T-helper 2 cell treated with Interferon-gamma antibody and Interleukin-4, amounts not matched to agents 100 ng/mL and 5 ng/mL, for 36 hours (primary cell): ENCODE data around the gene RALY. TPM values are rescaled to one million over a fixed set of nuclear protein-coding genes. Genes with fewer than 3 reads are reported as not detected.

Experiments
- intact Hi-C: fragments of 100-400 bp; cut with micrococcal nuclease; formaldehyde crosslinking; loops from one replicate; pipeline ENCODE4 v1.15.1; 2023
- total RNA-seq: library from RNA; stranded (reverse); gene quantifications from 2 replicates; pipeline ENCODE4 v1.2.3, GENCODE V29; 2022

The RALY gene
- total RNA-seq, 1 donor from 2014 or later = 193 TPM

DNA sequence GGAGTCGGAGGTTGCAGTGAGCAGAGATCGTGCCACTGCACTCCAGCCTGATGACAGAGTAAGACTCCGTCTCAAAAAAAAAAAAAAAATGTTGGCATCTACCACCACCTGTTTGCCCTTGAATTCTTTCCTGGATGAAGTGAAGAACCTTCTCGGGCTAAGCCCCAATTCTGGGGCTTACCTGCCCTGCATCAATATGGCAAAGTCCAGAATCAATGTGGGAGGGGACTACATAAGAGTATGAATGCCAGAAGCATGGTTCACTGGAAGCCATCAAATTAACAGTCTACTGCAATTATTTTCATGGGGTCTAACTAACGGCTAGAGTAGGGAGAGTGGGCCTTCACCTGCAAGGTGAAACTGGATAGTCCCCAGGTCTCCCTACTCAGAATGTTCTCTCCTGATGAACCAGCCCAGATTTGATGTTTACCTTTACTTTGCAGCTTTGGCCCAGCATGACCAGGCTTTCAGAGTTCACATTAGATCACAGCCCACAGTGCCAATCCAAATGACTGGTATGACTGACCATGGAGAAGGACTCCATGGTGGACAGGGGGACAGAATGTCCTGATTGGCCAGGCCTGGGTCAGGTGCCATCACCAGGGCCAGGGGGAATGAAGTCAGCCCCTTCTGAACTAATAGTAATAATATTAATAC is 7.0 kb upstream of the RALY start:
- intact Hi-C loops = no loop called here

DNA sequence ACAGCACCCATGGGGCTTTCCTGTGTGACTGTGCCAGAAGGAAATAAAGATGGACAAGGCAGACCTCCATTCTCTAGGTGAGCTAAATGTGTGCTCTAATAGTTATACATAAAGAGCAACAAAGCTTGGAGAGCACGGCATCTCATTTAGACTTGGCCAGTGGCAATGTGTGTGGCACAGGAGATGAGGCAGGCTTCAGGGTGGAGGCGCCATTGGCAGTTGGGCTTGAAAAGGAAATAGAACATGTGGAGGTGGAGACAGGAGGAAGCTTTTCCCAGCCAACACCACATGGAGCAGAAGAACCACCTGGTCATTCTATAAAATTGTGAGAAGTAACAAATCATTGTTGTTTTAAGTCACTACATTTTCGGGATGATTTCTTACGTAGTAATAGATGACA is 3.6 kb upstream of the RALY start:
- intact Hi-C loops = loop anchor here (5.0 kb wide), 6 partner anchors 138 to 1552 kb away; partner anchors contain the start of genes ACTL10, E2F1, ERGIC3 and ZNF341

DNA sequence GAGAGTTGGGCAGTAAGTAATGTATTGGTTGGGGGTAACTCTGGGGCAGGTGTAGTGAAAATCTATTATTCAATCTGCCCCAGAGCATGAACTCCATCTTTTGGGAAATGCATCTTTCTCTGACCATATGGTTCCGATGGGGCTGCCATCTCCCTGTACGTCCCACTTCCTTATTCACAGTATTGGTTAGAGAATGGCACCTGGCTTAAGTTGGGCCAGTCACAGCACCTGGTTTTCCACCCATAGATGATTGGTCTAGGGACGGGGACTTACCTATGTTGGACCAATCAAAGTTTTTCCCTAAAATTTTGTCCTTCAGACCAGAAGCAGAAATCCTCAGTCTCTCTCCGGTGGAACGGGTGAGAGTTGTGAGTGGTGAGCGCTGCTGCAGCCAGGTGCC is 2.2 kb upstream of the RALY start:
- intact Hi-C loops = loop anchor here (5.0 kb wide), 6 partner anchors 139 to 1551 kb away; partner anchors contain the start of genes ACTL10, E2F1, ERGIC3 and ZNF341

DNA sequence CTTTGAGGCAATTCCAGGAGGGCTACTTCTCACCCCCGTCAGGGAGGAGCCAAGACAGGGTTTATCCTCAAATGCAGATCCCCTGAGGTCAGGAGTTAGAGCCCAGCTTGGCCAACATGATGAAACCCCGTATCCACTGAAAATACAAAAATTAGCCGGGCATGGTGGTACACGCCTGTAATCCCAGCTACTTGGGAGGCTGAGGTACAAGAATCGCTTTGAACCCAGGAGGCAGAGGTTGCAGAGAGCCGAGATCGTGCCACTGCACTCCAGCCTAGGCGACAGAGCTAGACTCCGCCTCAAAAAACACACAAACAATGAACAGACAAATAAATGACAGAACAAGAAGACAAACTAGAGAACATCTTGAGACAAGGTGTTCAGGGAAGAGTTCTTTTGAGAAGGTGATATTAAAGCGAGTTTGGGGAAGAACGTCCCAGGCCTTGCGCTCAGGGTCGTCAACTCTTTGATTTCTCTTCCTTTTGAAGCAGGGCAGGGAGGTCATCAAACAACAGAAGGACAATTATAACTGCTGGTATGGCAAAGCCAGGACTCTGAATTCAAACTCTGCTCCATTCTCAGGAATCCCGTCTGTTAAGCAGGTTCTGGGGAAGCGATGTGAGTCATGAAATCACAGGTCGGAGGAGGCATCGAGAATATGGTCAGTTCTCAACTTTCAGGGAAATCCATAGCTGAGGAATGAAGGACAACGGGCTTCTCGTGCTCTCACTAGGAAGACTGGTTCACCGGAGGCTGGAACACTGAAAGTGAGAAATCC is 1.4 kb upstream of the RALY start:
- intact Hi-C loops = loop anchor here (2.0 to 5.0 kb wide), 8 partner anchors 140 to 1550 kb away; partner anchors contain the start of genes ACTL10, AHCY, DYNLRB1 and E2F1

DNA sequence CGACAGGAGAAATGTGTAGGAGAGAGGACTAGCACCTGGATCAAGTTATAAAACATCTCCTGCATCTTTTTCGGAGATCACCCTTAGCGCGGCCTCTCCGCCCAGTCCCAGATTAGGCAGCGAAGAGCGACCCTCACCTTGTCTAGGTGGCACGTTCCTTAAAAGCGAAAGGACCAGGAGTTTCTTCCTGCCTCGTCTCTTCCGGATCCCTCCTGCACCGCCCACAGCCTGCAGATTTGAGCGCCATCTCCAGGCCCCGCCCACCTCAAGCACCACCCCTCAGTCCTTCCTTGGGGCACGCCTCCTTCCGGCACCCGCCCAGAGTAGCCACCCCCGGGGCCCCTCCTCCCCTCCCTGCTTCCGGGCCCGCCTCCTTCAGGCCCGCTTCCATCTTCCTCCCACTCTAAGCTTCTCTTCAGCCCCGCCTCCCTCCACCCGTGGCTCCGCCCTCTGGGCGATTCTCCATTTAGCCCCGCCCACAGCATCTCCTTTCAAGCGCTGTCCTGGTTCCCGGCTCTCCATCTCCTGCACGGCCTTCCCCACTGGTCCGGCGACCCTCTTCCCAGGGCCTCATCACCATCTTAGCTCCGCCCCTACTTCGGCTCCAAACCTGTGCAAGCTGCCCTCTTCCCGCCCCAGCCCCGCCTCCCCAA is 662 bp upstream of the RALY start:
- intact Hi-C loops = loop anchor here (1.0 to 5.0 kb wide), 12 partner anchors 119 to 1549 kb away; partner anchors contain the start of genes ACTL10, AHCY, CDK5RAP1 and CHMP4B

DNA sequence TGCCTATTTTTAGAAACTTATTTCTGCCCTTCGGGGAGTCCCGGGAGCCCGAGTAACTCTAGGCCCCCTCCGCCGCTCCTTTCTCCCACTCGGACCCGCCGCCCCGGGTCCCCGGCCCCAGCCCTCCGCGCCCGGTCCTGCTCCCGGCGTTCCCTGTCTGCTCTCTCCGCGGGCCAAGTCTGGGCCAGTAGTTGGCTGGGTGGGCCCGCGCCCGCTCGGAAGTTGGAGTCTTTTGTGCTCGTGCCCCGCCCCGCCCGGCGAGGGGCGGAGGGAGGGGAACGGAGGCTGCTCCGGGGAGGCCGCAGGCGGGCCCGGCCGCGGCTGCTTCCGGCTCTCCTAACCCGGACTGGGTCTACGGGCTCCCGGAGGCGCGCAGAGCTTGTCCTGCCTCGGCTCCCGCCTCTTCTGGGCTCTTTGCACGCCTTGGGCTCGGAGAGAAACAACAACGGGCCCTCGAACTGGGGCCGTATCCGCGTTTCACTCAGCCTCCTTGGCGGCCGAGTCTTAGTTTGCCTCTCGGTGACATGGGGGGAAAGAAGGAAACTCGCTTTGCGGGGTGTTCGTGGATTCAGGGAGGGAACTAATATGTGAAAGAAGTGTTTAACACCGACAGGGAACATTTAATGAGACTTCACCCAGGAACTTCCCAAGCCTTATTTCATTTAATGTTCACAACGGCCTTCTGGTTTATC is 657 bp downstream of the RALY start:
- intact Hi-C loops = loop anchor here (5.0 kb wide), 6 partner anchors 142 to 1548 kb away; partner anchors contain the start of genes ACTL10, E2F1, ERGIC3 and ZNF341

DNA sequence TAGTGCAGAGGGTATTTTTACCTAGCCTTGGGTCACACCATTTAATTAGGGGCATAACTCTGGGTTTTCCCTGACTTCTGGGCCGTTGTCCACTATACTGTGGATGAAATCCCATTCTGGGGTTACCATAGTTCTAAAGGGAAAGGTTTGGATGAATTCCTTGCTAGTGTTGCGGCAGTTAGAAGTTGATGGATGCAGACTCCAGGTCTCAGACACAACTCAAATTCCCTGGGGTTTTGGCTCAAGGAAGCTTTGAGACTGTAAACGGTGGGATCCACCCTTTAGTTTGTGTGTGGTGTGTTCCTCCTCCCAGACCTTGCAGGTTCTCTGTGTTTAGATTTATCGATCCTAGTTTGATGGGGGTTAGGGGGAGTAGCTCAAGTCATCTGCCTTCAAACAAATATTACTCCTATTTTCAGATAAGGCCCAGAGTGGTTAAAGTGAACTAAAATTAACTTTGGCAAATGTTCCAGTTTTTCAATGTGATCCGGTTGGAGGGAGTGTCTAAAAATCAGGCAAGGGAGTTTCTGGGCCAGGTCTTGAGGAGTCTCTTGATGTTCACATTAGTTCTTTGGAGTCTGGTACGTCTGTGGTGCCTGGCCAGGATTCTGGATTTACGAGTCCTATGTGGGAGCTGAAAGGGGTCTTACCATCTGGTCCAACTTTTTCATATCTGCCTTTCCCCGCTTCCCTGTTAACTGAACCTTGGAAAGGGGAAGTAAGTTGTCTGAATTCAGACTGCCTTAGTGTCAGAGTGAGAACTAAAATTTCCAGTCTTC is 1.5 kb downstream of the RALY start:
- intact Hi-C loops = no loop called here

DNA sequence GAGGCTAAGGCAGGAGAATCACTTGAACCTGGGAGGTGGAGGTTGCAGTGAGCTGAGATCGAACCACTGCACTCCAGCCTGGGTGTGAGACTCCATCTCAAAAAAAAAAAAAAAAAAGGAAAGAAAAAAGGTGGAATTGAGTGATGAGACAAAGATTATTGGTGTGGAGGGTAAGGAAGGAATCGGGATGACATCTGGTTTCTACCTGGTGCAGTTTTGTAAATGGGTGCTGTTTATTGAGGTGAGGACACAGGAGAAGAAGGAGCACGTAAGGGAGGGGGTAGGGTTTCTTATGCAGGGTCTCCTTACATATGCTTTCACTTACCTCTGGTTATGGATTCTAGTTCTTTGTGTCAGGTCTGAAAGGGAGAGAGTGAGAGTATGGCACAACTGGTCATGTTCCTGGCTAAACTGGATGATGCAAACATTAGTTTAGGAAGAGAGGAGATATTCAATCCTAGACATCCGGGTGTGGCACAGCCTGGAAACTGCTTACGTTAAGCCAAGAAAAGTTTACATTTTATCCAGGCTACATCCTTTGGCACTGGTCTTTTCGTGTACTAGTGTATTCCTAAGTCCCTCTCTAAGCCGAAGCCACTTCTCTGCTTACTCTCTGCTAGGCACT is 5.4 kb downstream of the RALY start:
- intact Hi-C loops = no loop called here

DNA sequence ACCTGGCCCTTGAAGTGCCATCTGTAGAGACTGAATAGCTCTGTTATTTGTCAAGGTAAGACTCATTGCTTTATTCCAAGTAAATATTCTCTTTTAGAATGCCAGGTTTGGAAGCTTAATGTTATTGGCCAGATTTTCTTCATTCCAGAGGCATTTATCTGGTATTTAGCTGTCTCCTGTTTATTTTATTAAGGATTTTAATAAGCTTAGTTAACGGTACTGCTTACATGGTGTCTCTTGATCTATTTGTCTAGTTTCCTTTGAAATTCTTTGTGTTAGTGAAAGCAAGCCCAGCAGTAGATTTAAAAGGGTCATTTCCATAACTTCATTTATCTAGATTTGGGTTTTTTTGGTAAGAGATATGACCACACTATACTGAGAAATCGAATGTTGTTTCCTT is 7.7 kb downstream of the RALY start:
- intact Hi-C loops = no loop called here

DNA sequence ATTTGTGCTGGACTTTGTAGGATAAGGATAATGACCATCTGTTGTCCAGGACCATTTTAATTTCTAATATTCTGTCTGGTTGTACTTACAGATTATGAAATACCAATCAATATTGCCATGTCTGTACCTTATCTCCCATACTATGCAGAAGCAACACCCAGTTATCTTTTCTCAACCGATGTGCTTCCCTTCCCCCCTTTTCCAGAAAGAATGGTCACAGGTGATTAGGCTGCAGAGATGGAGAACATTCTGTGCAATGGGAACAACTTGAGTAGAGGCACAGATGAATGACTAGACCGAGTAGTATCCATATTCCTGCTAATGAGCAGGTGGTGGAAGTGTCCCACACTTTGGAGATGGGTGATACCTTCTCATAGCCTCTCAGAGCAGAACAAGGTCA is 10.5 kb downstream of the RALY start:
- intact Hi-C loops = no loop called here

DNA sequence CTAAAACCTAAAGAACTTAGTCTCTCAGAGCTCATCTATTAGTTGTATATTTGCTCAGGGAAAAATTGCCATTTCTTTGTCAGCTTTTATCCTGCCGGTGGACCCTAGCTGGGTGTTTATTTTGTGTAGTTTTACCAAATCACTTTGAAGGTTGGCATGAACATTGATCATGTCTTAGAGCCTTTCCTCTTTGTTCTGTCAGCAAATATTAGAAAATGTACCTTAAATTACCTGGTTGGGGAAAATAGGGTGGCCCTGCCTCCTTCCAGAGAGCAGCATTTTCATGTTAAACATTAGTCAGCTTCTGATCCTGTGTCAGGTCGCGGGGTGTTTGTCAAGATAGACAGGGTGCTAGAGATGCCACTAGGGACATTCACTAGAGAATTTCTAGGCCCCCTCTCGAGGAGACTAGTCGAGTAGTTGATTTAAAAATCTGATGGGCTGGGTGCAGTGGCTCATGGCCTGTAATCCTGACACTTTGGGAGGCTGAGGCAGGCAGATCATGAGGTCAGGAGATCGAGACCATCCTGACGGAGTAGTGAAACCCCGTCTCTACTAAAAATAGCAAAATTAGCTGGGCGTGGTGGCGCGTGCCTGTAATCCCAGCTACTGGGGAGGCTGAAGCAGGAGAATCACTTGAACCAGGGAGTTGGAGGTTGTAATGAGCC is 11.2 kb downstream of the RALY start:
- intact Hi-C loops = no loop called here

DNA sequence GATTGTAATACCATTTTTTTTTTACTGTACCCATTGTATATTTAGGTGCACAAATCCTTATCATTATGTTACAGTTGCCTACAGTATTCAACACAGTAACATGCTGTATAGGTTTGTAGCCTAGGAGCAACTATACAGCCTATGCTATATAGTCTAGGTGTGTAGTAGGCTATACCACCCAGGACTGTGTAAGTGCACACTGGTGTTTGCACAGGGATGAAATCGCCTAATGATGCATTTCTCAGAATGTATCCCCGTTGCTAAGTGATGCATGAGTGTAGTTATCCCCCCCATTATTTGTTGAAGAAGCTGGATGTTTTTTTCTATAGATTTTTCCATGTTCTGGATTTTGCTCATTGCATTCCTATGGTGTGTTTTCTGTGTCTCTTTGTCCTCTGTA is 12.9 kb downstream of the RALY start:
- intact Hi-C loops = no loop called here

DNA sequence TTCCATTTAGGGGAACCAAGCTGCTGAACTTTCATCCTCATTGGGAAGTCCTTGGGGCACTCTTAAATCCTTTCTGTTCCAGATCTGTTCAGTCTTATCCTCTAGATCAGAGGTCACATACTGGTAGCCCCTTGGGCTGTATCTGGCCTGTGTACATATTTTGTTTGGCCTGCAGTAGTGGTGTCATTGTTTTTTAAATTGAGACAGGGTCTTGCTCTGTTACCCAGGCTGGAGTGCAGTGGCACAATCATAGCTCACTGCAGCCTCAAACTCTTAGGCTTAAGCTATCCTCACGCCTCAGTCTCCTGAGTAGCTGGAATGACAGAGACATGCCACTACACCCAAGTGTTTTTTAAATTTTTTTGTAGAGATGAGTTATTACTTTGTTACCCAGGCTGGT is 14.8 kb downstream of the RALY start:
- intact Hi-C loops = no loop called here

DNA sequence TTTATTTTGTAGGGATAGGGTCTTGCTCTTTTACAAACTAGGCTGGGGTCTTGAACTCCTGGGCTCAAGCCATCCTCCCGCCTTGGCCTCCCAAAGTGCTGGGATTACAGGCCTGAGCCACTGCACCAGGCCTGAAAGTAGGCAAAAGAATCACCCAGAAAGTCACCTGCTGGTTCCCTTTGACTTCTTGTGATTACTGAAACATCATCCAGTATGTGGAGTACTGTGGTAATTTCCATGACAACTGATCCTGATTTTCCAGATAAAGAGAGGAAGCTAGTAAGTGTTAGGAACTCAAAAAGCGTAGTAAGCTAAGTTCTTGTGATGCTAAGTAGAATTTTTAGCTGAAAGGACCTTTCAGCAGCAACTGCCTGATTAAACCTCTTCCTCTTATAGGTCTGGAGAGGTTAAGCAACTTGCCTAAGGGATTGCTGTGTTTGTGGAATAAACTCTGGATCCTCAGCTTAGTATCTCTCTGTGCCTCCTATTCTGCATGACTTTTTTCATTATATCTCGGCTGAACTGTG is 16.8 kb downstream of the RALY start:
- intact Hi-C loops = no loop called here

DNA sequence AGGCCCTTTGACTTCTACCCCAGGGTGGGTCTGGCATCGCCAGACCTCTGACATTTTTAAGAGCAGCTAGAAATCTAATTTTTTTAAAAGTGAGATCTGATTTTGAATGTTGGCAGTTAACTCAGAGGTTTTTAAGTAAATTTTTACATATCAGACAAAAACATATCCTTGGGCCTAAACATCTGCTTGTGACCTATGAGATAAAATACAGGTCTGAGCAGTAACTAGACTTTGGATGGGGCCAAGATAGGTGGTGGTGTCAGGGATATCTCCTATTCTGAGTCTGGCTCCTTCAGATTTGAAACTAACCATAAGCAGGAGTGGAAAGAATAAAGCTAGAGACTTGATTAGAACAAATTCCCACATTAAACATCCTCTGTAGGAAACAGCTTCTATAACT is 17.6 kb downstream of the RALY start:
- intact Hi-C loops = no loop called here

DNA sequence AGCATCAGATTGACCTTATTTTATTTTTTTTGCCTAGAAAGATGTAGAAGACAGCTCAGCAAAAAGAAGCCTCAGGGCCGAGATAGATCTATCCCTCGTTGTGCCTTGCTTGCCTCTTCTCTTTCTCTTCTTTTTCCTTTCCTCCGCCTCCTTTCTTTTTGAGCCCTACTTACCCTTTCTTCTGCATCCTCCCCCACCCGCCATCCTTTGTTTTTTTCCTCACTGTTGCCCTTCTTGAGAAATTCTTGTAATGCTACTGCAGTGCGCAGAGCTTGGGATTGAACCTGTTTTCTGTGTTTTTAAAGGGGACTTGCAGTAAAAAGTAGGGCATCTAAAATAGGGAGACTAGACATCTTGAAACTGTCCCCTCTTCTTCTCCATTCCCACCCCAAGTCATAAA is 18.6 kb downstream of the RALY start:
- intact Hi-C loops = no loop called here

DNA sequence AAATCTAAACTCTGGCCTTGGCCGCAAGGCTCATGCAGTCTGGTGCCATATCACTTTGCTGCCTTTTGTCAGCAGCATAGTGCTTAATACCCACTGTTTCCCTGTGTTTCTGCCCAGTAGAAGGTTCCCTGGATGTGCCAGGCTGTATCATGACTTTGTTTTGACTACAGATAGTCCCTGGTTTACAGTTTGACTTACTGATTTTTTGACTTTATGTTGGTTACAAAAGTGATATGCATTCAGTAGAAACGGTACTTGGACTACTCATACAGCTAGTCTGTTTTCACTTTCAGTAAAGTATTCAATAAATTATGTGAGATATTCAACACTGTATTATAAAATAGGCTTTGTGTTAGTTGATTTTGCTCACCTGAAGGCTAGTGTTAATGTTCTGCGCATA is 19.0 kb downstream of the RALY start:
- intact Hi-C loops = no loop called here

DNA sequence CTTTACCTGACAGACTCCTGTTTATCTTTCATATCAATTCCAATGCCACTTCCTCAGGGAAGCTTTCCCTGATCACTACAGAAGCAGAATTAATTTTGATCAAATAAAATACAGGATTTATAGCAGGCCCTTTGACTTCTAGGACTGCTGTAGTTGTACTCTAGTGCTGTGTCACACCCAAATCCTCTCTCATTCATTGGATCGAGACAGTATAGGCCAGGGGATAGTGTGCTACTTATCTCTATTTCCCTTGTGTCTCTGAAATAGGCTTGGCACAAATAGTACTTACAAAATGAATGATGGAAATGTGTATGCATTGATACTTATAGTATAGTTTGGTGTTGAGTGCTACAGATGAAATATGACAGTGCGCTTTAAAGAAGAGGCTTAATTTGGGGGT is 19.8 kb downstream of the RALY start:
- intact Hi-C loops = no loop called here

DNA sequence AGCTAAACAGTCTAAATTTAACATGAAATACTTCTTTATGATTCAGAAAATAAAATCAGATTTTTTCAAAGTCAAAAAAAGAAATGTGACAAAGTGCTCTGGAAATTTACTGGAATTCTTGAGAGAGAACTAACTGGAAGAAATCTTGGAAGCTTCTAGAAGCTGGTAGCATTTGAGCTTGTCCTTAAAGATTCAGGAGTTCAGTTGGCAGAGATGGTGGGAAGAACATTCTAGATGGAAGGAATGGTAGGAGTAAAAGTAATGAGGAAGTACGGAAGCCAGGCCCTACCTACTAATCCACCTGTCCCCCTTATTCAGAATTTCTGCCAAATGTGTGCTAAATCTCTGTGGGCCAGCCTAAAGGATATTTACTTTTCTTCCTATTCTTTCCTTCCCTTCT is 21.2 kb downstream of the RALY start:
- intact Hi-C loops = no loop called here
